ENCODE measurements around the gene SOX6.

SOX6 gene

GRCh38 chr11:16121853-16122252, 234.5 kb downstream of the SOX6 start:
- DNase-seq (ENCODE audit: extremely low spot score, insufficient read length, low read depth) (no peak), FAIRE-seq (no peak)

- FAIRE-seq (no peak), DNase-seq (ENCODE audit: extremely low spot score, insufficient read length, low read depth) (no peak)
Measured at GRCh38 chr11:16120008-16120407, 236.3 kb downstream of the SOX6 start.

GRCh38 chr11:16117989-16118756, 238.2 kb downstream of the SOX6 start:
- no peak for FAIRE-seq
- DNase-seq (ENCODE audit: extremely low spot score, insufficient read length, low read depth), result no peak

- no peak for FAIRE-seq
- DNase-seq (ENCODE audit: extremely low spot score, insufficient read length, low read depth), result no peak
Measured at GRCh38 chr11:16114978-16115871, 241.1 kb downstream of the SOX6 start.

- no peak for FAIRE-seq
- no peak for DNase-seq (ENCODE audit: extremely low spot score, insufficient read length, low read depth)
Measured at GRCh38 chr11:16114431-16114830, 241.9 kb downstream of the SOX6 start.

GRCh38 chr11:16111690-16112089, 244.7 kb downstream of the SOX6 start:
- FAIRE-seq, result no peak
- DNase-seq (ENCODE audit: extremely low spot score, insufficient read length, low read depth), result no peak

- no peak for FAIRE-seq
- DNase-seq (ENCODE audit: extremely low spot score, insufficient read length, low read depth), result no peak
Measured at GRCh38 chr11:16110886-16111285, 245.5 kb downstream of the SOX6 start.

- FAIRE-seq, result no peak
- DNase-seq (ENCODE audit: extremely low spot score, insufficient read length, low read depth), result no peak
Measured at GRCh38 chr11:16099343-16099900, 256.9 kb downstream of the SOX6 start.

GRCh38 chr11:16098526-16099205, 257.7 kb downstream of the SOX6 start:
- DNase-seq (ENCODE audit: extremely low spot score, insufficient read length, low read depth), result no peak
- no peak for FAIRE-seq

- DNase-seq (ENCODE audit: extremely low spot score, insufficient read length, low read depth) (no peak), FAIRE-seq (no peak)
Measured at GRCh38 chr11:16097543-16097942, 258.8 kb downstream of the SOX6 start.

- FAIRE-seq (no peak), DNase-seq (ENCODE audit: extremely low spot score, insufficient read length, low read depth) (no peak)
Measured at GRCh38 chr11:16096336-16096735, 260.0 kb downstream of the SOX6 start.

- FAIRE-seq (no peak), DNase-seq (ENCODE audit: extremely low spot score, insufficient read length, low read depth) (no peak)
Measured at GRCh38 chr11:16095756-16096155, 260.6 kb downstream of the SOX6 start.

- DNase-seq (ENCODE audit: extremely low spot score, insufficient read length, low read depth) (no peak), FAIRE-seq (no peak)
Measured at GRCh38 chr11:16093889-16094653, 262.3 kb downstream of the SOX6 start.

- no peak for DNase-seq (ENCODE audit: extremely low spot score, insufficient read length, low read depth)
- FAIRE-seq, result no peak
Measured at GRCh38 chr11:16091862-16092261, 264.5 kb downstream of the SOX6 start.

GRCh38 chr11:16089481-16089880, 266.9 kb downstream of the SOX6 start:
- DNase-seq (ENCODE audit: extremely low spot score, insufficient read length, low read depth) (no peak), FAIRE-seq (no peak)

- FAIRE-seq, result no peak
- no peak for DNase-seq (ENCODE audit: extremely low spot score, insufficient read length, low read depth)
Measured at GRCh38 chr11:16088774-16089173, 267.6 kb downstream of the SOX6 start.

- no peak for FAIRE-seq
- DNase-seq (ENCODE audit: extremely low spot score, insufficient read length, low read depth), result no peak
Measured at GRCh38 chr11:16087886-16088285, 268.5 kb downstream of the SOX6 start.

GRCh38 chr11:16086229-16086819, 270.0 kb downstream of the SOX6 start:
- DNase-seq (ENCODE audit: extremely low spot score, insufficient read length, low read depth), result no peak
- no peak for FAIRE-seq

All from GM18507 (cell line).